ENCODE results near the gene GNB5. TPM values are rescaled to one million over a fixed set of nuclear protein-coding genes. Genes with fewer than 3 reads are reported as not detected.

The GNB5 gene
- total RNA-seq, 1 experiment from 2014 or later, result 29.8 TPM

GRCh38 chr15:52115598-52116427, 75.4 kb downstream of the GNB5 start:
- Histone ChIP-seq H3K4me2 (ENCODE audit: insufficient read depth, insufficient read length, low read length) (no peak overlapping the region), H3K18ac (ENCODE audit: insufficient read length, low read depth, low read length) (no peak overlapping the region), H4K91ac (ENCODE audit: insufficient read length, low read depth, low read length) (no peak overlapping the region), H3K23me2 (ENCODE audit: insufficient read length, low read depth, low read length, poor library complexity, severe bottlenecking) (no peaks in the 10 kb centered on the region), H3K4me1 (ENCODE audit: insufficient read depth, low read length) (no peaks in the 10 kb centered on the region; the same call in 1 of the 2 replicates), H2AFZ (ENCODE audit: low read length) (no peak overlapping the region), H2BK15ac (ENCODE audit: low read depth, low read length) (no peak overlapping the region), H4K5ac (ENCODE audit: insufficient read length, low read depth, low read length) (no peak overlapping the region), H4K8ac (replicated peaks; ENCODE audit: insufficient read length, low read depth, low read length) (no peak overlapping the region), H3K4ac (ENCODE audit: low read depth, low read length) (no peak overlapping the region), H3K9ac (ENCODE audit: extremely low read depth, insufficient read length, low read length) (no peak overlapping the region), H3K79me1 (ENCODE audit: insufficient read depth, low read depth, low read length, poor library complexity, severe bottlenecking) (no peaks in the 10 kb centered on the region), H3K23ac (ENCODE audit: insufficient read length, low read depth, low read length) (no peak overlapping the region), H2BK20ac (ENCODE audit: low read depth, low read length, poor library complexity, severe bottlenecking) (no peak overlapping the region), H2BK120ac (ENCODE audit: low read depth, low read length, poor library complexity, severe bottlenecking) (no peak overlapping the region), H4K20me1 (ENCODE audit: control insufficient read depth, insufficient read depth, insufficient read length) (no peaks in the 10 kb centered on the region), H3K27ac (ENCODE audit: insufficient read length, low read depth, low read length) (no peak overlapping the region), H2BK12ac (ENCODE audit: insufficient read length, low read depth, low read length) (no peak overlapping the region), H2AK5ac (ENCODE audit: insufficient read length, low read length) (no peak overlapping the region), H3T11ph (ENCODE audit: low read length) (no peak overlapping the region), H3K79me2 (ENCODE audit: insufficient read depth, low read length) (no peaks in the 10 kb centered on the region), H3K14ac (ENCODE audit: insufficient read depth, low read length) (no peak overlapping the region), H3K27me3 (ENCODE audit: insufficient read depth, low read length) (no peaks in the 10 kb centered on the region), H2BK5ac (ENCODE audit: insufficient read length, low read length) (no peak overlapping the region), H3K56ac (ENCODE audit: insufficient read length, low read depth, low read length) (no peak overlapping the region), H3K9me3 (ENCODE audit: control insufficient read depth, low read depth, low read length) (no peaks in the 10 kb centered on the region)
- no peak for DNase-seq
- Mint-ChIP-seq H3K36me3 (ENCODE audit: insufficient read depth in 1 of 3, low read depth in 3 of 3) (no peaks in the 10 kb centered on the region), H3K9me3 (peaks cover 0 to 2% of the 10 kb centered on the region in 2 experiments; a peak in 1 of 5 replicates), H3K4me3 (no peak overlapping the region), H3K27ac (no peak overlapping the region), H3K4me1 (peaks cover 8 to 13% of the 10 kb centered on the region in 2 experiments; a peak in 3 of 4 replicates), H3K27me3 (ENCODE audit: low read depth) (no peaks in the 10 kb centered on the region; the same call in 1 of the 2 replicates)
- TF ChIP-seq CTCF (conservative IDR thresholded peaks at IDR 0.05), result no peak
- no CpG with 5 or more reads among the region's 9 CpGs for WGBS (ENCODE audit: extremely low coverage, insufficient read length, low lambda C conversion rate)

All from H9 (cell line).